ENCODE measurements around the gene DPYSL3.
A peak's percentile ranks its signal among the peaks of the same experiment; 100 is the strongest.

The DPYSL3 gene

GRCh38 chr5:147512659-147513379, 3.0 kb upstream of the DPYSL3 start:
- no peak for DNase-seq (ENCODE audit: low spot score)

- no peak for DNase-seq (ENCODE audit: low spot score)
These were observed 1.0 kb upstream of the DPYSL3 start for GRCh38 chr5:147510885-147511284.

- no peak for DNase-seq (ENCODE audit: low spot score)
These were observed 693 bp downstream of the DPYSL3 start for GRCh38 chr5:147509041-147509709.

- DNase-seq (ENCODE audit: low spot score): no peak
These were observed 1.2 kb downstream of the DPYSL3 start for GRCh38 chr5:147508711-147509040.

GRCh38 chr5:147507480-147508126, 2.3 kb downstream of the DPYSL3 start:
- no peak for DNase-seq (ENCODE audit: low spot score)

GRCh38 chr5:147504535-147504934, 5.3 kb downstream of the DPYSL3 start:
- no peak for DNase-seq (ENCODE audit: low spot score)

GRCh38 chr5:147504011-147504410, 5.9 kb downstream of the DPYSL3 start:
- DNase-seq (ENCODE audit: low spot score): peak; percentile 29

- no peak for DNase-seq (ENCODE audit: low spot score)
These were observed 18.9 kb downstream of the DPYSL3 start for GRCh38 chr5:147490989-147491388.

- no peak for DNase-seq (ENCODE audit: low spot score)
These were observed 22.7 kb downstream of the DPYSL3 start for GRCh38 chr5:147487031-147487750.

GRCh38 chr5:147485814-147486213, 24.1 kb downstream of the DPYSL3 start:
- no peak for DNase-seq (ENCODE audit: low spot score)

GRCh38 chr5:147485046-147485445, 24.8 kb downstream of the DPYSL3 start:
- DNase-seq (ENCODE audit: low spot score): no peak

- no peak for DNase-seq (ENCODE audit: low spot score)
These were observed 25.2 kb downstream of the DPYSL3 start for GRCh38 chr5:147484708-147485020.

- DNase-seq (ENCODE audit: low spot score): peak; percentile 49
These were observed 25.7 kb downstream of the DPYSL3 start for GRCh38 chr5:147483961-147484707.

- DNase-seq (ENCODE audit: low spot score): no peak
These were observed 26.6 kb downstream of the DPYSL3 start for GRCh38 chr5:147483188-147483790.

GRCh38 chr5:147482706-147483180, 27.1 kb downstream of the DPYSL3 start:
- DNase-seq (ENCODE audit: low spot score): no peak

- peak; percentile 31 for DNase-seq (ENCODE audit: low spot score)
These were observed 27.8 kb downstream of the DPYSL3 start for GRCh38 chr5:147481874-147482705.

GRCh38 chr5:147481376-147481775, 28.5 kb downstream of the DPYSL3 start:
- DNase-seq (ENCODE audit: low spot score): no peak

- DNase-seq (ENCODE audit: low spot score): no peak
These were observed 29.9 kb downstream of the DPYSL3 start for GRCh38 chr5:147479949-147480348.

GRCh38 chr5:147479444-147479843, 30.4 kb downstream of the DPYSL3 start:
- no peak for DNase-seq (ENCODE audit: low spot score)

GRCh38 chr5:147474140-147474539, 35.7 kb downstream of the DPYSL3 start:
- no peak for DNase-seq (ENCODE audit: low spot score)

Measured in hepatic stellate cell (primary cell).